K562 (cell line): ENCODE results near the gene ANKLE2. TPM values are rescaled to one million over a fixed set of nuclear protein-coding genes. Genes with fewer than 3 reads are reported as not detected.

Source experiments
- CCNT2 ChIP-seq: IDR thresholded peaks from 2 replicates; pipeline ENCODE4 v1.6.1; 2011; ENCODE audit warnings: borderline replicate concordance, low read depth, mild to moderate bottlenecking, moderate library complexity, mixed read lengths, low read length; ENCODE audit not compliant: insufficient read length; ENCODE audit errors: extremely low read depth
- GABPB1 ChIP-seq: sonication (generic); formaldehyde crosslinking; IDR thresholded peaks from 2 replicates; pipeline ENCODE4 v1.8.0; 2022; ENCODE audit warnings: mild to moderate bottlenecking, missing genetic modification reagents
- LEF1 ChIP-seq: fragments of 450-650 bp; IDR thresholded peaks from 2 replicates; pipeline ENCODE4 v1.6.1; 2016; ENCODE audit warnings: mild to moderate bottlenecking
- MTF1 ChIP-seq: fragments of 250-450 bp; sonication (Bioruptor Pico); IDR thresholded peaks from 2 replicates; pipeline ENCODE4 v1.9.0; 2021; ENCODE audit warnings: moderate library complexity, mild to moderate bottlenecking, inconsistent platforms, borderline replicate concordance
- polyA plus RNA-seq, 8 experiments: library from polyadenylated mRNA; depleted of rRNA in 4 of 8; stranded (reverse) in 5 of 8; unstranded in 3 of 8; fragments of >200 nt; fragmentation: Nextera tagmentation in 2 of 8; fragmentation: Illumina TruSeq in 1 of 8; extraction: Ambion mirVana in 2 of 8; extraction: Trizol in 1 of 8; gene quantifications; 2 replicates each; pipeline versions ENCODE4 v1.2.1 to v1.2.3, GENCODE V29; 2011 to 2014; ENCODE audit warnings: inconsistent platforms in 1 of 8, missing spikeins in 1 of 8
- total RNA-seq, 7 experiments: library from RNA; depleted of rRNA in 6 of 7; stranded (reverse); fragments of >200 nt in 6 of 7; fragmentation: Illumina TruSeq in 2 of 7; extraction: Trizol in 2 of 7; gene quantifications; 2 replicates each; pipeline versions ENCODE4 v1.2.1 to v1.2.3, GENCODE V29; 2011 to 2021; ENCODE audit warnings: low replicate concordance in 1 of 7
- TF ChIP-seq, protein P1 (sequence below), 2 experiments: fragments of 200-800 bp in 1 of 2; sonication (Bioruptor generic) in 1 of 2; sonication (generic) in 1 of 2; formaldehyde crosslinking in 1 of 2; IDR thresholded peaks in 1 of 2; conservative IDR thresholded peaks in 1 of 2; 2 replicates each; pipeline versions ENCODE4 v1.5.0 to v1.6.1; 2016 to 2020; ENCODE audit warnings: missing compliant biosample characterization in 1 of 2, missing genetic modification characterization in 1 of 2, missing genetic modification reagents in 1 of 2
- TF ChIP-seq, protein P2 (sequence below): sonication (generic); formaldehyde crosslinking; IDR thresholded peaks from 2 replicates; pipeline ENCODE4 v1.8.1; 2022; ENCODE audit warnings: missing genetic modification reagents
- TF ChIP-seq, protein P3 (sequence below): sonication (generic); formaldehyde crosslinking; IDR thresholded peaks from 2 replicates; pipeline ENCODE4 v1.8.0; 2022; ENCODE audit warnings: mild to moderate bottlenecking, missing genetic modification reagents
- TF ChIP-seq, protein P4 (sequence below), 2 experiments: fragments of 450-650 bp; IDR thresholded peaks; 2 replicates each; pipeline ENCODE4 v1.6.1; 2016; ENCODE audit warnings: mild to moderate bottlenecking in 2 of 2, borderline replicate concordance in 1 of 2, low read depth in 1 of 2, moderate library complexity in 1 of 2

Gene ANKLE2
- total and polyA plus RNA-seq, 9 of the 15 experiments (the other 6 are each of a cell fraction or from before 2014, with no cell fraction given): 3.2 to 57.7 (median 45.6) TPM

DNA sequence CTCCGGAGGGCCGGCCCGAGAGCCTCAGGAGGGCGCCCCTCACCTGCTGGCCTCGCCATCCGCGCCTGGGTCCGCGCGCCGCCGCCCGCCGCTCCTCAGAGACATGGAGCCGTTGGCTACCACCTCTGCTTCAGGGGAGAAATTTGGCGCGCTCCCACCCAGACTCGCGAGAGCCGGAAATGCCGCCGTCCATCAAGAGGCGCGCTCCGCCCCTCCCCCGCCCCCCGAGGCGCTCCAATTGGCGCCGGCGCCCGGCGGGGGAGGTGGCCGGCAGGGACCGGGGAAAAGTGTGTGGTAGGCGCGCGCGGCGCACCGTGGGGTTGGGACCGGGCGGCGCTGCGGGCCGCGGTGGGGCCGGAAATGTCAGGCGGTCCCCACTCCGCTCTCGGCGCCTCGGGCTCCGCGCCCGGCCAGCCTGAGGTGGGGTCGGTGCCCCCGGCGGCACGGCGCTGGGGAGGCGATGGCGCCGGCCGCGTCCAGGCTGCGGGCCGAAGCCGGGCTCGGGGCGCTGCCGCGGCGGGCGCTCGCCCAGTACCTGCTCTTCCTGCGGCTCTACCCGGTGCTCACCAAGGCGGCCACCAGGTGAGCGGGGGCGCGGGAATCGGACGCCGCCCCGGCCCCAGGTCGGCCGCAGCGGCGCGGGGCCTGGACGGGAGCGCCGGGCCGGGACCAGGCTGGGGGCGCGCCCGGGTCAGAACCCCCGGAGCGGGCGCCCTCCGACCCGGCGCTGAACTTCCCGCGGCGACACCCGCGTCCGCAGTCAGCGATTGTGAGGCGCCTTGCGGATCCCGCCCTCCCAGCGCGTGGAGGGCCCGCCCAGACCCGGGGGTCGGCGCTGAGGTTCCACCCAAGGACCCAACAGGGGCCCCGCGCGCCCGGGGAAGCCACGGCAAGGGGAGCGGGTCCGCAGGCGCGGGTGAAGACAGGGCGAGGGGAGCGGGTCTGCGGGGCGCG lies 74.1 kb downstream of the ANKLE2 start, which contains the start of the genes POLE and PXMP2 (continued):
- TF ChIP-seq, protein P1, sequence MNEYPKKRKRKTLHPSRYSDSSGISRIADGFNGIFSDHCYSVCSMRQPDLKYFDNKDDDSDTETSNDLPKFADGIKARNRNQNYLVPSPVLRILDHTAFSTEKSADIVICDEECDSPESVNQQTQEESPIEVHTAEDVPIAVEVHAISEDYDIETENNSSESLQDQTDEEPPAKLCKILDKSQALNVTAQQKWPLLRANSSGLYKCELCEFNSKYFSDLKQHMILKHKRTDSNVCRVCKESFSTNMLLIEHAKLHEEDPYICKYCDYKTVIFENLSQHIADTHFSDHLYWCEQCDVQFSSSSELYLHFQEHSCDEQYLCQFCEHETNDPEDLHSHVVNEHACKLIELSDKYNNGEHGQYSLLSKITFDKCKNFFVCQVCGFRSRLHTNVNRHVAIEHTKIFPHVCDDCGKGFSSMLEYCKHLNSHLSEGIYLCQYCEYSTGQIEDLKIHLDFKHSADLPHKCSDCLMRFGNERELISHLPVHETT (CRISPR knock-in tag; conservative IDR thresholded peaks at IDR 0.05 in 1 of 2, IDR thresholded peaks at IDR 0.05 in 1 of 2): no peak
- TF ChIP-seq, protein P2, sequence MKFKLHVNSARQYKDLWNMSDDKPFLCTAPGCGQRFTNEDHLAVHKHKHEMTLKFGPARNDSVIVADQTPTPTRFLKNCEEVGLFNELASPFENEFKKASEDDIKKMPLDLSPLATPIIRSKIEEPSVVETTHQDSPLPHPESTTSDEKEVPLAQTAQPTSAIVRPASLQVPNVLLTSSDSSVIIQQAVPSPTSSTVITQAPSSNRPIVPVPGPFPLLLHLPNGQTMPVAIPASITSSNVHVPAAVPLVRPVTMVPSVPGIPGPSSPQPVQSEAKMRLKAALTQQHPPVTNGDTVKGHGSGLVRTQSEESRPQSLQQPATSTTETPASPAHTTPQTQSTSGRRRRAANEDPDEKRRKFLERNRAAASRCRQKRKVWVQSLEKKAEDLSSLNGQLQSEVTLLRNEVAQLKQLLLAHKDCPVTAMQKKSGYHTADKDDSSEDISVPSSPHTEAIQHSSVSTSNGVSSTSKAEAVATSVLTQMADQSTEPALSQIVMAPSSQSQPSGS (CRISPR knock-in tag): 0 out of 2 replicates have a peak, but pooled peaks have one; percentile 60
- peak; percentile 63; the same call in 1 of the 2 replicates for TF ChIP-seq GABPB1 (CRISPR knock-in tag)
- no peak for TF ChIP-seq MTF1 (CRISPR knock-in tag)
- peak; percentile 94 for TF ChIP-seq CCNT2
- TF ChIP-seq LEF1: no peak
- TF ChIP-seq, protein P3, sequence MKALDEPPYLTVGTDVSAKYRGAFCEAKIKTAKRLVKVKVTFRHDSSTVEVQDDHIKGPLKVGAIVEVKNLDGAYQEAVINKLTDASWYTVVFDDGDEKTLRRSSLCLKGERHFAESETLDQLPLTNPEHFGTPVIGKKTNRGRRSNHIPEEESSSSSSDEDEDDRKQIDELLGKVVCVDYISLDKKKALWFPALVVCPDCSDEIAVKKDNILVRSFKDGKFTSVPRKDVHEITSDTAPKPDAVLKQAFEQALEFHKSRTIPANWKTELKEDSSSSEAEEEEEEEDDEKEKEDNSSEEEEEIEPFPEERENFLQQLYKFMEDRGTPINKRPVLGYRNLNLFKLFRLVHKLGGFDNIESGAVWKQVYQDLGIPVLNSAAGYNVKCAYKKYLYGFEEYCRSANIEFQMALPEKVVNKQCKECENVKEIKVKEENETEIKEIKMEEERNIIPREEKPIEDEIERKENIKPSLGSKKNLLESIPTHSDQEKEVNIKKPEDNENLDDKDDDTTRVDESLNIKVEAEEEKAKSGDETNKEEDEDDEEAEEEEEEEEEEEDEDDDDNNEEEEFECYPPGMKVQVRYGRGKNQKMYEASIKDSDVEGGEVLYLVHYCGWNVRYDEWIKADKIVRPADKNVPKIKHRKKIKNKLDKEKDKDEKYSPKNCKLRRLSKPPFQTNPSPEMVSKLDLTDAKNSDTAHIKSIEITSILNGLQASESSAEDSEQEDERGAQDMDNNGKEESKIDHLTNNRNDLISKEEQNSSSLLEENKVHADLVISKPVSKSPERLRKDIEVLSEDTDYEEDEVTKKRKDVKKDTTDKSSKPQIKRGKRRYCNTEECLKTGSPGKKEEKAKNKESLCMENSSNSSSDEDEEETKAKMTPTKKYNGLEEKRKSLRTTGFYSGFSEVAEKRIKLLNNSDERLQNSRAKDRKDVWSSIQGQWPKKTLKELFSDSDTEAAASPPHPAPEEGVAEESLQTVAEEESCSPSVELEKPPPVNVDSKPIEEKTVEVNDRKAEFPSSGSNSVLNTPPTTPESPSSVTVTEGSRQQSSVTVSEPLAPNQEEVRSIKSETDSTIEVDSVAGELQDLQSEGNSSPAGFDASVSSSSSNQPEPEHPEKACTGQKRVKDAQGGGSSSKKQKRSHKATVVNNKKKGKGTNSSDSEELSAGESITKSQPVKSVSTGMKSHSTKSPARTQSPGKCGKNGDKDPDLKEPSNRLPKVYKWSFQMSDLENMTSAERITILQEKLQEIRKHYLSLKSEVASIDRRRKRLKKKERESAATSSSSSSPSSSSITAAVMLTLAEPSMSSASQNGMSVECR (CRISPR knock-in tag): peak; percentile 68
- TF ChIP-seq, protein P4, sequence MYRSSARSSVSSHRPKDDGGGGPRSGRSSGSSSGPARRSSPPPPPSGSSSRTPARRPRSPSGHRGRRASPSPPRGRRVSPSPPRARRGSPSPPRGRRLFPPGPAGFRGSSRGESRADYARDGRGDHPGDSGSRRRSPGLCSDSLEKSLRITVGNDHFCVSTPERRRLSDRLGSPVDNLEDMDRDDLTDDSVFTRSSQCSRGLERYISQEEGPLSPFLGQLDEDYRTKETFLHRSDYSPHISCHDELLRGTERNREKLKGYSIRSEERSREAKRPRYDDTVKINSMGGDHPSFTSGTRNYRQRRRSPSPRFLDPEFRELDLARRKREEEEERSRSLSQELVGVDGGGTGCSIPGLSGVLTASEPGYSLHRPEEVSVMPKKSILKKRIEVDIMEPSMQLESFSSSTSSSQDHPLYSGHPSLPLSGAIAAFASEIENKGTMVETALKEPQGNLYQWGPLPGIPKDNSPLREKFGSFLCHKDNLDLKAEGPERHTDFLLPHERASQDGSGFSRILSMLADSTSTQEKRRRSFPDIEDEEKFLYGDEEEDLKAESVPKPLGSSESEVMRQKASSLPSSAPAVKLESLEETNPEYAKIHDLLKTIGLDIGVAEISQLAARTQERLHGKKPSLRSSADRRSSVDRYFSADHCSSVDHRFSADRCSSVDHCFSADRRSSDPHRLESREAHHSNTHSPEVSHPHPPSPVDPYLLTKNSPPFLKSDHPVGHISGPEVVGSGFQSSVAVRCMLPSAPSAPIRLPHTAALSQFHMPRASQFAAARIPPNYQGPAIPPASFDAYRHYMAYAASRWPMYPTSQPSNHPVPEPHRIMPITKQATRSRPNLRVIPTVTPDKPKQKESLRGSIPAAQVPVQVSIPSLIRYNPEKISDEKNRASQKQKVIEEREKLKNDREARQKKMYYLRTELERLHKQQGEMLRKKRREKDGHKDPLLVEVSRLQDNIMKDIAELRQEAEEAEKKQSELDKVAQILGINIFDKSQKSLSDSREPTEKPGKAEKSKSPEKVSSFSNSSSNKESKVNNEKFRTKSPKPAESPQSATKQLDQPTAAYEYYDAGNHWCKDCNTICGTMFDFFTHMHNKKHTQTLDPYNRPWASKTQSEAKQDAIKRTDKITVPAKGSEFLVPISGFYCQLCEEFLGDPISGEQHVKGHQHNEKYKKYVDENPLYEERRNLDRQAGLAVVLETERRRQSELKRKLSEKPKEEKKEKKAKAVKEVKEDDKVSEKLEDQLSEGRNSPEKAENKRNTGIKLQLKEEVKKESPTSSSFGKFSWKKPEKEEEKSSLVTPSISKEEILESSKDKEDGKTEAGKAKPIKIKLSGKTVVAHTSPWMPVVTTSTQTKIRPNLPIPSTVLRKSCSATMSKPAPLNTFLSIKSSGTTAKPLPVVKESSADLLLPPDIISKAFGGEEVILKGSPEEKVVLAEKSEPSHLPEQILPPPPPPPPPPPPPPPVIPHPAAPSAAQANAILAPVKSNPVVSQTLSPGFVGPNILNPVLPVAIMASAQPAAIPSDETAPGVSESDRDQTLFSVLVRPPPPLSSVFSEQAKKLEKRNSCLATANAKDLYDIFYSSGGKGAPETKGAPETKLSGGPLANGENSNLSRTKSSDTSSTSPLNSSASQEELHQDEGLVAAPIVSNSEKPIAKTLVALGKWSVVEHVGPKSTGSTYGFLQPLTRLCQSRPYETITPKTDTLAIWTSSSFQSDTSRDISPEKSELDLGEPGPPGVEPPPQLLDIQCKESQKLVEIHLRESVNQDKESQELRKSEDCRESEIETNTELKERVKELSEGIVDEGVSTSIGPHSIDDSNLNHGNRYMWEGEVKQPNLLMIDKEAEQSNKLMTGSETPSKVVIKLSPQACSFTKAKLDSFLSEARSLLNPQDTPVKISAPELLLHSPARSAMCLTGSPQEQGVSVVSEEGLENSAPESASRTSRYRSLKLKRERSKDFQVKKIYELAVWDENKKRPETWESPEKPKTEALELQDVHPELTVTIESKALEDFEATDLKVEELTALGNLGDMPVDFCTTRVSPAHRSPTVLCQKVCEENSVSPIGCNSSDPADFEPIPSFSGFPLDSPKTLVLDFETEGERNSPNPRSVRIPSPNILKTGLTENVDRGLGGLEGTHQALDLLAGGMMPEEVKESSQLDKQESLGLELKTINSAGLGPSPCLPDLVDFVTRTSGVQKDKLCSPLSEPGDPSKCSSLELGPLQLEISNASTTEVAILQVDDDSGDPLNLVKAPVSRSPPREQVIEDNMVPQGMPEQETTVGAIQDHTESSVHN (IDR thresholded peaks at IDR 0.05; ENCODE audit: borderline replicate concordance in 1 of 2, low read depth in 1 of 2): no peak
